Testis (tissue), 2 donors: Measurements from ENCODE around the gene CDH7.

Experiments used
- CTCF ChIP-seq, 3 experiments: fragments of 450-650 bp in 2 of 3; fragments of 200-600 bp in 1 of 3; sonication (generic) in 1 of 3; IDR thresholded peaks; one replicate each; pipeline ENCODE4 v1.5.1; 2016 to 2019; ENCODE audit warnings: antibody characterized with exemption in 3 of 3, mild to moderate bottlenecking in 2 of 3, moderate library complexity in 1 of 3
- POLR2A ChIP-seq: fragments of 450-650 bp; IDR thresholded peaks from one replicate; pipeline ENCODE4 v1.6.1; 2017; ENCODE audit warnings: antibody characterized with exemption, mild to moderate bottlenecking, moderate library complexity

GRCh38 chr18:65746936-65747335 is 3.9 kb upstream of the CDH7 start:
- TF ChIP-seq CTCF (IDR thresholded peaks at IDR 0.05): no peak
- TF ChIP-seq POLR2A: no peak
